Activated B cell treated with CpG ODN at 0.5 μM for 24 hours (primary cell): Measurements from ENCODE around the gene BRF1. TPM values are rescaled to one million over a fixed set of nuclear protein-coding genes. Genes with fewer than 3 reads are reported as not detected.

Source experiments
- ATAC-seq: fragments of 200-7000 bp; cut with Tn5 transposase; one replicate; pipeline ENCODE4 v1.10.0; 2021; ENCODE audit warnings: low read depth, mild to moderate bottlenecking, moderate library complexity
- CTCF ChIA-PET: fragments of 350-600 bp; sonication (Branson Sonifier 250); formaldehyde crosslinking; loops from one replicate; lab custom pipeline; 2021; ENCODE audit warnings: antibody characterized with exemption; lab: Charles Lee
- POLR2A ChIA-PET: fragments of 350-600 bp; sonication (Branson Sonifier 250); formaldehyde crosslinking; loops from one replicate; lab custom pipeline; 2021; ENCODE audit warnings: antibody characterized with exemption; lab: Charles Lee
- DNase-seq: peaks from one replicate; pipeline ENCODE4 v3.0.0; 2022
- H3K27ac Mint-ChIP-seq: one replicate; pipeline ENCODE4 v1.8.0; 2020; ENCODE audit warnings: mixed read lengths
- H3K27me3 Mint-ChIP-seq: one replicate; pipeline ENCODE4 v1.8.0; 2021; ENCODE audit warnings: mixed read lengths
- H3K36me3 Mint-ChIP-seq: one replicate; pipeline ENCODE4 v1.8.0; 2021; ENCODE audit warnings: low read depth, mixed read lengths
- H3K4me1 Mint-ChIP-seq: one replicate; pipeline ENCODE4 v1.8.0; 2021; ENCODE audit warnings: mixed read lengths
- H3K4me3 Mint-ChIP-seq: one replicate; pipeline ENCODE4 v1.8.0; 2020; ENCODE audit warnings: mild to moderate bottlenecking, mixed read lengths
- H3K9me3 Mint-ChIP-seq: one replicate; pipeline ENCODE4 v1.8.0; 2020; ENCODE audit warnings: mixed read lengths
- CTCF ChIP-seq: fragments of 200-600 bp; IDR thresholded peaks from one replicate; pipeline ENCODE4 v1.8.0; 2022; ENCODE audit warnings: antibody characterized with exemption, mild to moderate bottlenecking
- intact Hi-C: fragments of 100-400 bp; cut with micrococcal nuclease; formaldehyde crosslinking; loops from one replicate; pipeline ENCODE4 v1.15.1; 2024
- total RNA-seq: library from RNA; stranded (reverse); gene quantifications from 2 replicates; pipeline ENCODE4 v1.2.3, GENCODE V29; 2022

The BRF1 gene
- total RNA-seq, 1 donor from 2014 or later, result 32.8 TPM

DNA sequence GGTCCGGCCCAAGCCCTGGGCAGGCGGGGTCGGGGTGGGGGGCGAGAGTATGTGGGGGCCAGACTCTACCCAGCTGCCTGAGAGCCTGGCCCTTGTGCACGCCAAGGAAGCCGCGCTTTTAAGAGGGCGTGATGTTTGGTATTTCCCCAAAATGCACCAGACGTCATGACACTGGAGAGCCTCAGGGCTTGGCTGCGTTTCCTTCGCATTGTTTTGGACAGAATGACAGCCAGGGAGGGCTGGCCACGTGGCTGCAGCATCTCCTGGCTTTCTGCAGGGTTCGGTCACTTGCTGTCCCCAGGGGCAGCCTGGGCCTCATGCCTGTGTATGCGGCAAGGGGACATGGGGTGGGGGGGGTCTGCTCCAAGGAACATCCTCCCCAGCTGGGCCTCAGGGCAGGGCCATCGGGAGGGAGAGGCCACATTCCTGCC is 103.6 kb downstream of the BRF1 start:
- H3K4me1 Mint-ChIP-seq, result peaks cover 41% of the 10 kb centered on the region
- DNase-seq (no peak), ATAC-seq (peak; percentile 41)
- no peak for TF ChIP-seq CTCF
- H3K4me3 Mint-ChIP-seq, result no peak overlapping the region
- no peak overlapping the region for H3K27ac Mint-ChIP-seq
- intact Hi-C loops, result no loop called here
- ChIA-PET POLR2A (no interaction called here), CTCF (no interaction called here)
- no peaks in the 10 kb centered on the region for H3K36me3 Mint-ChIP-seq
- no peaks in the 10 kb centered on the region for H3K9me3 Mint-ChIP-seq
- H3K27me3 Mint-ChIP-seq, result peaks cover 38% of the 10 kb centered on the region

DNA sequence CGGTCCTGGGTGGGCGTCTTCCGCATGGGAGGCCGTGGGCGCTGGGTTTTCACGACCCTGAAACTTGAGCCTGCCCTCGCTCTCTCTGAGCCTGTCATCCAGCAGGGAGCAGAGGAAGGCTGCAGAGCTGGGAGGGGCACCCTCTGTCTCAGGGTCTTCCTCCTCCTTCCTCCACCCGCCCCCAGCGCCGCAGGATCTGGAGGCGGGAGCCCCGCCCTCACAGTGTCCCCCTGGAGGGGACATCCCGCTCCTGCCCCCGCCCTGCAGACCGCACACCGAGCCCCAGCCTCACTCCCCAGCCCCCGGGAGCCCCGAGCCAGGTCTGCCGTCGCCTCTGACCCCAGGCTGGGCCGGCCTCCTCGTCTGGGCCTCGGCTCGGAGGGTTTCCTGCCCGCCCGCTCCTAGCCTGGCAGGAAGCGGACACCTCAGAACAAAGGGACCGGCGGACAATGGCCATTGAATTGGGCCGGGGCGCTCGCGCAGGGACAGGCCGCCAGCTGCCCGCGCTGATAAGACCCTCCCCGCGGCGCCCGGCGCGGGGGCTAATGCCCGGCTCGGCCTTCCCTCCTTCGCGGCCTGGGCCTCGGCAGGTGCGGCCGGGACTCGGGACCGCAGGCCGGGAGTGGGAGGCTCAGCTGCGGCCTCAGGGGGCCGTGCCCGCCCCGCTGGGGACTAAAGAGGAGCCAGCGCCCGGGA is 104.4 kb downstream of the BRF1 start:
- H3K36me3 Mint-ChIP-seq, result no peaks in the 10 kb centered on the region
- CTCF ChIA-PET, result no interaction called here
- peaks cover 33% of the 10 kb centered on the region for H3K4me1 Mint-ChIP-seq

GRCh38 chr14:105195522-105196264 is 105.1 kb downstream of the BRF1 start:
- ATAC-seq, result no peak
- no peaks in the 10 kb centered on the region for H3K9me3 Mint-ChIP-seq
- peaks cover 35% of the 10 kb centered on the region for H3K27me3 Mint-ChIP-seq
- CTCF ChIA-PET, result no interaction called here
- peaks cover 33% of the 10 kb centered on the region for H3K4me1 Mint-ChIP-seq
- no peaks in the 10 kb centered on the region for H3K36me3 Mint-ChIP-seq
- no peak for DNase-seq
- POLR2A ChIA-PET, result interaction anchor here (0.7 to 1.5 kb wide), 5 partner anchors 9 to 262 kb away, joined by 3 to 5 read pairs (median 3); partner anchors contain the start of genes BRF1 and NUDT14
- H3K4me3 Mint-ChIP-seq, result no peak overlapping the region
- no peak for TF ChIP-seq CTCF
- intact Hi-C loops, result no loop called here
- no peak overlapping the region for H3K27ac Mint-ChIP-seq

More for the DNA sequence above, 104.4 kb downstream of the BRF1 start:
- Mint-ChIP-seq H3K27me3 (peaks cover 36% of the 10 kb centered on the region), H3K9me3 (no peaks in the 10 kb centered on the region), H3K27ac (no peak overlapping the region), H3K4me3 (no peak overlapping the region)
- no peak for DNase-seq
- no peak for ATAC-seq
- no peak for TF ChIP-seq CTCF
- intact Hi-C loops, result no loop called here
- POLR2A ChIA-PET, result interaction anchor here (0.8 to 1.1 kb wide), 2 partner anchors 8 to 104 kb away, joined by 3 read pairs; partner anchors contain the start of gene BRF1

DNA sequence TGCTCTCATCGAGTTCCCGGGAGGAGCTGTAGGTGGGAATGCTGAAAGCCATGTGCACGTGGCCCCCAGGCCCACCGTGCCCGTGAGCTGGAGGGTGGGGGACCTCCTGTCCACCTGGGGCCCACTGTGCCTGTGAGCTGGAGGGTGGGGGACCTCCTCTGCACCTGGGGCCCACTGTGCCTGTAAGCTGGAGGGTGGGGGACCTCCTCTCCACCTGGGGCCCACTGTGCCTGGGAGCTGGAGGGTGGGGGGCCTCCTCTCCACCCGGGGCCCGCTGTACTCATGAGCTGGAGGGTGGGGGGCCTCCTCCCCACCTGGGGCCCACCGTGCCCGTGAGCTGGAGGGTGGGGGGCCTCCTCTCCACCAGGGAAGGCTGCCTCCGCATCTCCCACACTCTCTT is 105.8 kb downstream of the BRF1 start:
- Mint-ChIP-seq H3K36me3 (no peaks in the 10 kb centered on the region), H3K4me1 (peaks cover 33% of the 10 kb centered on the region), H3K9me3 (no peaks in the 10 kb centered on the region), H3K27me3 (peaks cover 33% of the 10 kb centered on the region), H3K27ac (no peak overlapping the region), H3K4me3 (no peak overlapping the region)
- no peak for TF ChIP-seq CTCF
- ATAC-seq (no peak), DNase-seq (no peak)
- ChIA-PET CTCF (no interaction called here), POLR2A (interaction anchor here (0.5 to 1.5 kb wide), 4 partner anchors 14 to 65 kb away, joined by 3 to 5 read pairs (median 3); partner anchors contain the start of gene NUDT14)
- intact Hi-C loops, result no loop called here
